ENCODE measurements around the gene SPATA2L.

SPATA2L gene

GRCh38 chr16:89653656-89654295 is 47.7 kb downstream of the SPATA2L start:
- no peak for DNase-seq

GRCh38 chr16:89651584-89651983 is 49.9 kb downstream of the SPATA2L start:
- no peak for DNase-seq

GRCh38 chr16:89646906-89647305 is 54.6 kb downstream of the SPATA2L start:
- no peak for DNase-seq
